HG02798 (cell line): ENCODE results near the gene CNKSR3.
"Not testable (repeated sequence)": the region's sequence is repeated elsewhere in the genome, so short reads cannot be mapped to it uniquely, and the experiment has no call there.

Experiments used
- ATAC-seq: cut with Tn5 transposase; IDR thresholded peaks from one replicate; pipeline ENCODE4 v1.9.1; 2021; ENCODE audit warnings: mild to moderate bottlenecking; ENCODE audit not compliant: unreplicated experiment, poor library complexity

Gene CNKSR3

GRCh38 chr6:154510144-154510905 is at the start of gene CNKSR3:
Gene CNKSR3, minus strand, starts transcription at chr6:154510685. Its CDS starts 571 bp downstream, at chr6:154510114.
- peak; percentile 71 for ATAC-seq

DNA sequence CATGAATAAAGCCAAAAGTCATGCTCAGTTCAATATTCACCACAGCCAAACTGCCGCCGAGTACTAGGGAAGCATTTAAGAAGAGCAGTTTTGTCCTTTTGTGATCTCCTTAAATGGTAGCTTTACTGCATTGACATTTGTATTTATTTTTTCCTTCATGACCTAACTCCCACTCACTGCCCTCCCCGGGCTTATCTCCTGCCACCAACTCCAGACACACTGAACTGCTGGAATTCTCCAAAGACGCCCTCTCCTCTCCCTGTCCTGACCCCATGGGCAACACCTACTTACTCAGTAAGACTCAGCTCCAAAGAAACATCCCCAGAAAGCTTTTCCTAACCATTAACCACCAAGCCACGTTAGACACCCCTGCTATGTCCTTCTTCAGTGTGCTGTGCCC is 48.5 kb upstream of the CNKSR3 start:
- no peak for ATAC-seq

DNA sequence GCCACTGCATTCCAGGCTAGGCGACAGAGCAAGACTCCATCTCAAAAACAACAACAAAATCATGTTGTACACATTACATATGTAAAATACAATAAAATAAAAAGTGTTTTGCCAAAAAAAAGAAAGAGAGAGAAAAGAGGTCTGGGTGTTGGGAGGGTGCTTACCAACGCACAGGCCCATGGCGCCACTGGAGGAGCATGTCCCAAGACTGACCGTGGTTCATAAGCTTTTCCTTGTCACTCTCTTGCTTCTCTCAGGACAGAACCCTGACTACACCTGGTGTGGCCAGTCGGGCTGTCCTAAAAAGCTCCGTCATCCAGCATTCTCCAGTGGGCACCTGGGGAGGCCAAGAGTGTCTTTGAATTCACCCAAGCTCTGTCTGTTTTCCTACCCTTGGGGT is 48.0 kb upstream of the CNKSR3 start:
- no peak for ATAC-seq

DNA sequence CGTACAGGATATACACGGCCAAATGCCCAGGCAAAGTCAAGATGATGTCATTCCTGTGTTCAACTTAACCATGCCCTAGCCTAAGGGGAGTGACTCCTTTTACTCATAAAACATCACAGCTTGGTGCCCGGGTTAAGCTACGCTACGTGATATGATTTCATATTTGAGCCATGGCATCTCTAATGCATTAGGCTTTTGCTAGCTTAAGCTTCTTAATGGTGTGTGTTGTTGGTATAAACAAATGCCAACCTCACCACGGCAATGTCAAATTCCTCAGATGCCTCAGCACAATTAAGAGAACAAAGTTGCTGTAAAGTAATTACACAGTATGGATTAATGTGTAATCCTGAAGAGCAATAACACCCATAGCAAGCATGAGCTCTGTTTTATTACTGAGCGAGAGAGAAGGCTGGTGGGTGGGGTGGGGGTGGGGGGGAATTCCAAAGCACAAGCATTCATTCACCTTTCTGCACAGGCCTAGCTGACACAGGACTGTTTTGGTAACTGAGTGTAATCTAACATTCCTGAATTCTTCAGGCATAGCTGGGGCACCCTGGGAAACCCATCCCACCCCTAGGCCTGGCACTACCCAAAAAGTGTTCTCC is 44.7 kb upstream of the CNKSR3 start:
- no peak for ATAC-seq

- ATAC-seq = no peak
These were observed 44.0 kb upstream of the CNKSR3 start for GRCh38 chr6:154554491-154554890.

GRCh38 chr6:154550779-154551178 is 40.3 kb upstream of the CNKSR3 start:
- ATAC-seq = no peak

- ATAC-seq = no peak
These were observed 38.7 kb upstream of the CNKSR3 start for GRCh38 chr6:154549179-154549578.

DNA sequence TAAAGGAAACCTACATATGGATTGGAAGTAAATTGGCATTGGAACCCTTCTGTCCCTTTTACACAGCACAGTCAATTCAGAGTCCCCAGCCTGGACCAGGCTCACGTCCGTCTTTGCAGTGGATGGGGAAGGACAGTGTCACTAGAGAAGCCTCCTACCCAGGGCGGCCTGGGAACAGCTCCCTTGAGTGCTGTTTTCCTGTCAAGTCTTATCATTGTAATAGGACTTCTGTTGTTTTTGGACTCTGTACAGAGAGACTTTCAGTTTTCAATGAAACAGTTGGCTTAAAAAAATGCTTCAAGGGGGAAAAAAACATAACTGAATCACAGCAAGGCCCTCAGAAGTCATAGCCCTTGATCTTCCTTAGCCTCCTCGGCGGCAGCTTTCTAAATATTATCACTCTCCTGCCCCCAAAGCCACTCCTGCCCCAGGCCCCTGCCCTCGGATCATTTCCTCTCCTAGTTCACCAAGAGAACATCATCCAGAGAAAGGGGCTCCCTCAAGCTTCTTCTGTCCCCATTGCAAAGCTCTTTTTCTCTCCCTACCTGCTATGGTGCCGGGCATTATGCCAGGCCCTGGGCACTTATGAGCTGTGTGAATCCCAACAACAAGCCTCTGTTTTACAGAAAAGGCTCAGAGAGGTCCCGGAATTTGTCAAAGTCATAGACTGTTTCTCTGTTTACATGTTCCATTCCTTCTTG is 37.8 kb upstream of the CNKSR3 start:
- ATAC-seq = no peak

GRCh38 chr6:154543628-154544027 is 33.1 kb upstream of the CNKSR3 start:
- no peak for ATAC-seq

- no peak for ATAC-seq
These were observed 32.3 kb upstream of the CNKSR3 start for GRCh38 chr6:154542747-154543146.

- not testable (repeated sequence) for ATAC-seq
These were observed 31.4 kb upstream of the CNKSR3 start for GRCh38 chr6:154541837-154542236.

- no peak for ATAC-seq
These were observed 29.2 kb upstream of the CNKSR3 start for GRCh38 chr6:154539593-154540269.

- no peak for ATAC-seq
These were observed 28.2 kb upstream of the CNKSR3 start for GRCh38 chr6:154538640-154539191.

- ATAC-seq = no peak
These were observed 27.2 kb upstream of the CNKSR3 start for GRCh38 chr6:154537511-154538325.

GRCh38 chr6:154536999-154537398 is 26.5 kb upstream of the CNKSR3 start:
- no peak for ATAC-seq

GRCh38 chr6:154536255-154536654 is 25.8 kb upstream of the CNKSR3 start:
- ATAC-seq = no peak

DNA sequence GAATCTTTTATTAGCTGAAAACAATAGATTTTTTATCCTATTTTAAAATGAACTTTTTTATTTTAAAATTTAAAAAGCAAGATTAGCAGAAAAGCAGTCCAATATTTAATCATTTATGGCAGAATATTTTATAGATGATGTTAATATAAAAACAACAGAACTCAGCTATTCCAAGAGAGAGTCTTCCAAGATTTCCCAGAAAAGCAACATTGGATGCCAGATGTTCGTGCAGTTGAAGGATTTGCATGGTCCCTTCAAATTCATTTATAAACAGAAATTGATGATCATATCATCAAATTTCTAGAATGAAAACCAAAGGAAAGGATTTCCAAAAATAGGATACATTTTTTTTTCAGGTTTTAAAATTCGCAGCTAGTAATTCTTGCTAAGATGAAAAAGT is 25.4 kb upstream of the CNKSR3 start:
- no peak for ATAC-seq

- no peak for ATAC-seq
These were observed 24.7 kb upstream of the CNKSR3 start for GRCh38 chr6:154535147-154535546.

GRCh38 chr6:154534531-154534930 is 24.0 kb upstream of the CNKSR3 start:
- ATAC-seq = no peak

DNA sequence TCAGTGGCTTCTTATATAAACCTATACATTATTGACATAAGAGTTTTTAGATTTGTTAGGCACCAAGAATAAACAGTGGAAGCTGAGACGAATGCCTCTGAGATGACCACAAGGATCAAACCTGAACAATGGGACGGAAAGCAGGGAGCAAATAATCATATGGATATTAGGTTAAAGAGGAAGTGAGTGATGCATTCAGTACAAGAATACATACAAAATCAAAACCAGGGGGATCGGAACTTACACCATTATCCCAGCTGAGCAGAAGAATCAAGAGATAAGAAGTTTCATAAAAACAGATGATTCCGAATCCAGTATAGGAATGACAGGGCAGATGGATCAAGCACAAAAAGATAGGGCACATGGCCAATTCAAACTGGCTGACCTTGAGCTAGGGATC is 21.9 kb upstream of the CNKSR3 start:
- ATAC-seq = no peak
